Lower leg skin (tissue), 3 donors: Measurements from ENCODE around the gene OMP.

ENCODE experiments used
- CTCF ChIP-seq, 3 donors: fragments of 450-650 bp; IDR thresholded peaks; one replicate each; pipeline ENCODE4 v1.5.1; 2016; ENCODE audit warnings: antibody characterized with exemption in 3 of 3, mild to moderate bottlenecking in 3 of 3, moderate library complexity in 2 of 3
- POLR2A ChIP-seq, 2 donors: fragments of 450-650 bp; IDR thresholded peaks; one replicate each; pipeline ENCODE4 v1.6.1; 2016 to 2017; ENCODE audit warnings: antibody characterized with exemption in 2 of 2, mild to moderate bottlenecking in 1 of 2, moderate library complexity in 1 of 2

GRCh38 chr11:77152846-77153245 lies 50.2 kb downstream of the OMP start:
- TF ChIP-seq CTCF (IDR thresholded peaks at IDR 0.05) (no peak), POLR2A (IDR thresholded peaks at IDR 0.05) (no peak)
